Smooth muscle cell of bladder (primary cell): ENCODE data around the gene SOX6. TPM values are rescaled to one million over a fixed set of nuclear protein-coding genes. Genes with fewer than 3 reads are reported as not detected.

Experiments
- total RNA-seq: library from RNA; depleted of rRNA; stranded (reverse); fragments of >200 nt; gene quantifications from 2 replicates; pipeline ENCODE4 v1.2.3, GENCODE V29; 2014

Gene SOX6
- total RNA-seq, result 0.18 and 1.00 TPM in 2 replicates

DNA sequence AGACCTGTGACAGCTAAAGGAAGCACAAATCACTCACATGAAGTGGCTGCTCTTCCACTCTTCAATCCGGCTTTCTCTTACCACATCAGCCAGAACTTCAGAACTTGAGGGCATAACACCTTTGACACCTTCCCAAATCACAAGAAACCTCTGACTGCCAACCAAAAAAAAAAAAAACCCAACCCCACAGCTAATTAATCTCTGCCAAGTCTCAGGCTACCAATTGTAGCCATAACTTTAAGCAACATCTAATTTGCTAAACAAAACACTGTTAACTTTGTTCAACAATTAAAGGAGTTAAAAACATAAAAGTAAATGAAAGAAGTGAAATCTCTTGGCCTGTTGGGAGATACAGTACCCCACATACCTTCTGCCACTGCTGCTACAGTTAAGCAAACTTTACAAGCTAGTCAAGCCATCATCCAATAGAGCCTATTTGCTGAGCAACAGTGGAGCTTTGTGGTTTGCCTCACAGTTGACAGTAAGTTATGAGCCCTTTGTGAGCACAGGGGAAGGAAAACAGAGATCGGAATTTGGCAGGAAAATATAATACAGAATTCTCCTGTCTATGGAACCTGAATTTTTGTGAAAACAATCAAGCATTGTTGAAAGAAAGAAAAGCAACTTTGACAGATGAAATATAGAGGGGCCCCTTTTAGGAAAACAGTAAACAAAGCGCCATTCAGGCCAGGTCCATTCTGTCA lies at the start of gene SOX6:
Gene SOX6 (minus strand): TSS at position 490 of the 704 bp plus-strand sequence. CDS start 15,298 bp downstream, outside the sequence.

